GM19023 (cell line): ENCODE results near the gene PEX16.
"Not testable (repeated sequence)": the region's sequence is repeated elsewhere in the genome, so short reads cannot be mapped to it uniquely, and the experiment has no call there.

Source experiments
- ATAC-seq: cut with Tn5 transposase; IDR thresholded peaks from one replicate; pipeline ENCODE4 v1.9.1; 2021; ENCODE audit warnings: mild to moderate bottlenecking, moderate library complexity; ENCODE audit not compliant: unreplicated experiment

PEX16 gene

GRCh38 chr11:45918962-45919675 is 1.4 kb upstream of the PEX16 start:
- no peak for ATAC-seq

- peak; percentile 43 for ATAC-seq
These were observed 759 bp upstream of the PEX16 start for GRCh38 chr11:45918331-45918941.

- peak; percentile 1 for ATAC-seq
These were observed 423 bp downstream of the PEX16 start for GRCh38 chr11:45917286-45917622.

- no peak for ATAC-seq
These were observed 2.2 kb downstream of the PEX16 start for GRCh38 chr11:45915446-45915845.

- no peak for ATAC-seq
These were observed 3.6 kb downstream of the PEX16 start for GRCh38 chr11:45913942-45914635.

- ATAC-seq = no peak
These were observed 4.2 kb downstream of the PEX16 start for GRCh38 chr11:45913514-45913913.

GRCh38 chr11:45910623-45911022 is 7.1 kb downstream of the PEX16 start:
- no peak for ATAC-seq

GRCh38 chr11:45909594-45910475 is 7.8 kb downstream of the PEX16 start:
- no peak for ATAC-seq

- no peak for ATAC-seq
These were observed 9.7 kb downstream of the PEX16 start for GRCh38 chr11:45907911-45908370.

- no peak for ATAC-seq
These were observed 10.6 kb downstream of the PEX16 start, which contains the start of gene FREY1 for GRCh38 chr11:45906965-45907611. Gene FREY1 (minus strand): TSS chr11:45907271. CDS start chr11:45907245, 26 bp downstream.

- no peak for ATAC-seq
These were observed 11.5 kb downstream of the PEX16 start for GRCh38 chr11:45906096-45906682.

GRCh38 chr11:45905576-45905975 is 12.1 kb downstream of the PEX16 start:
- ATAC-seq = not testable (repeated sequence)

- ATAC-seq = no peak
These were observed 12.6 kb downstream of the PEX16 start for GRCh38 chr11:45905095-45905494.

GRCh38 chr11:45904309-45904915 is 13.3 kb downstream of the PEX16 start:
- no peak for ATAC-seq

GRCh38 chr11:45902452-45903380 is 15.0 kb downstream of the PEX16 start:
- ATAC-seq = no peak

- ATAC-seq = no peak
These were observed 16.1 kb downstream of the PEX16 start for GRCh38 chr11:45901626-45902025.

- ATAC-seq = no peak
These were observed 16.6 kb downstream of the PEX16 start for GRCh38 chr11:45900916-45901617.
